Testis (tissue), 3 donors: ENCODE results near the gene TMEM116. TPM values are rescaled to one million over a fixed set of nuclear protein-coding genes. Genes with fewer than 3 reads are reported as not detected.

Experiments used
- DNase-seq: peaks from one replicate; pipeline ENCODE4 v3.0.0-alpha.2; 2019
- H3K27ac ChIP-seq, 2 donors: fragments of 200-600 bp; sonication (generic); one replicate each; pipeline ENCODE4 v1.5.1; 2019
- H3K27me3 ChIP-seq: fragments of 200-600 bp; sonication (generic); one replicate; pipeline ENCODE4 v1.5.1; 2019
- H3K36me3 ChIP-seq: fragments of 200-600 bp; sonication (generic); one replicate; pipeline ENCODE4 v1.5.1; 2017; ENCODE audit warnings: low read depth; ENCODE audit errors: missing control alignments
- H3K4me1 ChIP-seq: fragments of 200-600 bp; sonication (generic); one replicate; pipeline ENCODE4 v1.5.1; 2019
- H3K4me3 ChIP-seq, 2 donors: fragments of 200-600 bp; sonication (generic); one replicate each; pipeline ENCODE4 v1.5.1; 2017 to 2019
- H3K9me3 ChIP-seq: fragments of 200-600 bp; sonication (generic); one replicate; pipeline ENCODE4 v1.5.1; 2017
- POLR2A ChIP-seq: fragments of 450-650 bp; IDR thresholded peaks from one replicate; pipeline ENCODE4 v1.6.1; 2017; ENCODE audit warnings: antibody characterized with exemption, mild to moderate bottlenecking, moderate library complexity
- WGBS, 2 donors: methylation state at CpG; one replicate each; pipeline ENCODE4 v1.1.5; 2018; 5-methylcytosine and 5-hydroxymethylcytosine counted together
- intact Hi-C: fragments of 100-400 bp; cut with DNase I; formaldehyde crosslinking; loops from one replicate; pipeline ENCODE4 v1.15.1; 2023; ENCODE audit warnings: low total_unique reads
- polyA plus RNA-seq: library from polyadenylated mRNA; stranded (reverse); fragments of 350-450 nt; fragmentation: Illumina TruSeq; extraction: RNeasy Lipid Tissue Mini Kit (QIAGEN cat#74804); gene quantifications from one replicate; pipeline ENCODE4 v1.2.3, GENCODE V29; 2014; ENCODE audit warnings: low read depth, low replicate concordance; ENCODE audit not compliant: insufficient read depth
- total RNA-seq, 2 donors: library from RNA; depleted of rRNA; stranded (reverse); fragments of >200 nt; gene quantifications; one replicate each; pipeline ENCODE4 v1.2.3, GENCODE V29; 2016
- TF ChIP-seq, protein P1 (sequence below), 3 experiments: fragments of 450-650 bp in 2 of 3; fragments of 200-600 bp in 1 of 3; sonication (generic) in 1 of 3; IDR thresholded peaks; one replicate each; pipeline ENCODE4 v1.5.1; 2016 to 2019; ENCODE audit warnings: antibody characterized with exemption in 3 of 3, mild to moderate bottlenecking in 2 of 3, moderate library complexity in 1 of 3

Gene TMEM116
- total and polyA plus RNA-seq, 3 donors from 2014 or later: 38.5 to 106 (median 48.0) TPM

- Histone ChIP-seq H3K27ac (no peak overlapping the region), H3K27me3 (no peaks in the 10 kb centered on the region), H3K36me3 (no peaks in the 10 kb centered on the region), H3K4me3 (no peak overlapping the region), H3K9me3 (no peaks in the 10 kb centered on the region), H3K4me1 (no peaks in the 10 kb centered on the region)
- TF ChIP-seq, protein P1, sequence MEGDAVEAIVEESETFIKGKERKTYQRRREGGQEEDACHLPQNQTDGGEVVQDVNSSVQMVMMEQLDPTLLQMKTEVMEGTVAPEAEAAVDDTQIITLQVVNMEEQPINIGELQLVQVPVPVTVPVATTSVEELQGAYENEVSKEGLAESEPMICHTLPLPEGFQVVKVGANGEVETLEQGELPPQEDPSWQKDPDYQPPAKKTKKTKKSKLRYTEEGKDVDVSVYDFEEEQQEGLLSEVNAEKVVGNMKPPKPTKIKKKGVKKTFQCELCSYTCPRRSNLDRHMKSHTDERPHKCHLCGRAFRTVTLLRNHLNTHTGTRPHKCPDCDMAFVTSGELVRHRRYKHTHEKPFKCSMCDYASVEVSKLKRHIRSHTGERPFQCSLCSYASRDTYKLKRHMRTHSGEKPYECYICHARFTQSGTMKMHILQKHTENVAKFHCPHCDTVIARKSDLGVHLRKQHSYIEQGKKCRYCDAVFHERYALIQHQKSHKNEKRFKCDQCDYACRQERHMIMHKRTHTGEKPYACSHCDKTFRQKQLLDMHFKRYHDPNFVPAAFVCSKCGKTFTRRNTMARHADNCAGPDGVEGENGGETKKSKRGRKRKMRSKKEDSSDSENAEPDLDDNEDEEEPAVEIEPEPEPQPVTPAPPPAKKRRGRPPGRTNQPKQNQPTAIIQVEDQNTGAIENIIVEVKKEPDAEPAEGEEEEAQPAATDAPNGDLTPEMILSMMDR (IDR thresholded peaks at IDR 0.05): no peak
- no peak for TF ChIP-seq POLR2A
- DNase-seq: no peak
- WGBS, 2 donors: 92 to 93% methylated on average over 5 of the region's 5 CpGs
- intact Hi-C loops: no loop called here
Observed at GRCh38 chr12:111927346-111927745, 85.6 kb downstream of the TMEM116 start.

DNA sequence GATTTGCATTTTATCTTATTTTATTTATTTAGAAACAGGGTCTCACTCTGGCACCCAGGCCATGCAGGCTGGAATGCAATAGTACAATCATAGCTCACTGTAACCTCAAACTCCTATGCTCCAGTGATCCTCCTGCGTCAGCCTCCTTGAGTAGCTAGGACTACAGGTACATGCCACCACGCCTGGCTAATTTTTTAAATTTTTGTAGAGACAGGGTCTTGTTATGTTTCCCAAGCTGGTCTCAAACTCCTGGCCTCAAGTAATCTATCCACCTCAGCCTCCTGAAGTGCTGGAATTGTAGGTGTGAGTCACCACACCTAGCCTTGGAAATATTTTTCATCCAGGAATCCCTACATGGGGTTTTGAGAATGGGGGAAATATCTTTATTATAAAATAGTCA, 86.3 kb downstream of the TMEM116 start:
- TF ChIP-seq, protein P1 (IDR thresholded peaks at IDR 0.05): no peak
- TF ChIP-seq POLR2A: no peak
- Histone ChIP-seq H3K4me3 (no peak overlapping the region), H3K4me1 (no peaks in the 10 kb centered on the region), H3K27ac (no peak overlapping the region), H3K27me3 (no peaks in the 10 kb centered on the region), H3K36me3 (no peaks in the 10 kb centered on the region), H3K9me3 (no peaks in the 10 kb centered on the region)
- intact Hi-C loops: no loop called here
- DNase-seq: no peak
- 95 to 100% methylated on average over 2 of the region's 2 CpGs for WGBS, 2 donors

GRCh38 chr12:111925171-111925570, 87.8 kb downstream of the TMEM116 start:
- intact Hi-C loops: no loop called here
- Histone ChIP-seq H3K27ac (no peak overlapping the region), H3K4me3 (no peak overlapping the region), H3K9me3 (no peaks in the 10 kb centered on the region), H3K27me3 (no peaks in the 10 kb centered on the region), H3K36me3 (no peaks in the 10 kb centered on the region), H3K4me1 (no peaks in the 10 kb centered on the region)
- TF ChIP-seq, protein P1 (IDR thresholded peaks at IDR 0.05): no peak
- no peak for TF ChIP-seq POLR2A
- DNase-seq: no peak
- 82% methylated on average over 3 of the region's 3 CpGs for WGBS, 2 donors

DNA sequence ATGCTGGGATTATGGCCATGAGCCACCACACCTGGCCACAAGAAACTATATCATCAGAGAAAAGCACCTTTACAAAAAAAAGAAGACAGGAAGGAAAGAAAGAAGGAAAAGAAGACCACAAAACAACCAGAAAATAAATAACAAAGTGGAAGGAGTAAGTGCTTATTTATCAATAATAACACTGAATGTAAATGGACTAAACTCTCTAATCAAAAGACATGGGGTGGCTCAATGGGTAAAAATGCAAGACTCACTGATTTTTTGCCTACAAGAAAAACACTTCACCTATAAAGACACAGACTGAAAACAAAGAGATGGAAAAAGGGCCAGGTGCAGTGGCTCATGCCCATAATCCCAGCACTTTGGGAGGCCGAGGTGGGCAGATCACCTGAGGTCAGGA, 105.2 kb downstream of the TMEM116 start:
- intact Hi-C loops: no loop called here
- H3K4me1 ChIP-seq: no peaks in the 10 kb centered on the region
- no peak overlapping the region for H3K27ac ChIP-seq
- no peaks in the 10 kb centered on the region for H3K9me3 ChIP-seq
- no peaks in the 10 kb centered on the region for H3K36me3 ChIP-seq
- no peak overlapping the region for H3K4me3 ChIP-seq
- no peaks in the 10 kb centered on the region for H3K27me3 ChIP-seq
- TF ChIP-seq, protein P1 (IDR thresholded peaks at IDR 0.05): no peak
- TF ChIP-seq POLR2A: no peak
- 100% methylated on average over 1 of the region's 1 CpG for WGBS, 2 donors
- DNase-seq: no peak

DNA sequence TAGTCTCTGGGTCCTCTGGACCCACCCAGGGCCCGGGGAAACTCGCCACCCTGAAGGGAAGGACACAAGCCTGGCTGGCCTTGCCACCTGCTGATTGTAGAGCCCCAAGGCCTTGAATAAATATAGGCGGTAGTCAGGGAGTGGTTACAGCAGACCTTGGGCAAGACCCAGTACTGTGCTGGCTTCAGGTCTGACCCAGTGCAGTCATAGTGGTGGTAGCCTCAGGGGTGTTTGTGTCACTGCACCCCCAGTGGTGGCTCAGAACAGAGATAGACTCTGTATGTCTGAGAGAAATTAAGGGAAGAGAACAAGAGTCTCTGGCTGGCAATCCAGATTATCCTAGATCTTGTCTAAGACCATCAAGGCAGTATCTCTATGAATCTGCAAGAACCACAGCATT, 107.5 kb downstream of the TMEM116 start:
- Histone ChIP-seq H3K27me3 (no peaks in the 10 kb centered on the region), H3K4me3 (no peak overlapping the region), H3K9me3 (no peaks in the 10 kb centered on the region), H3K4me1 (no peaks in the 10 kb centered on the region), H3K36me3 (no peaks in the 10 kb centered on the region), H3K27ac (no peak overlapping the region)
- no peak for TF ChIP-seq POLR2A
- TF ChIP-seq, protein P1 (IDR thresholded peaks at IDR 0.05): no peak
- WGBS, 2 donors: 90 to 95% methylated on average over 2 to 3 of the region's 3 CpGs
- intact Hi-C loops: no loop called here
- no peak for DNase-seq
